Occipital lobe (tissue), 2 donors: Measurements from ENCODE around the gene FAM78B. TPM values are rescaled to one million over a fixed set of nuclear protein-coding genes. Genes with fewer than 3 reads are reported as not detected.
A peak's percentile ranks its signal among the peaks of the same experiment; 100 is the strongest.

ENCODE experiments used
- DNase-seq: peaks from one replicate; lab custom pipeline; 2025; lab: John Stamatoyannopoulos, UW
- total RNA-seq: library from RNA; depleted of rRNA; stranded (reverse); fragments of >200 nt; gene quantifications from one replicate; pipeline ENCODE4 v1.2.3, GENCODE V29; 2014

FAM78B gene
- total RNA-seq, 1 donor from 2014 or later = 5.1 TPM

DNA sequence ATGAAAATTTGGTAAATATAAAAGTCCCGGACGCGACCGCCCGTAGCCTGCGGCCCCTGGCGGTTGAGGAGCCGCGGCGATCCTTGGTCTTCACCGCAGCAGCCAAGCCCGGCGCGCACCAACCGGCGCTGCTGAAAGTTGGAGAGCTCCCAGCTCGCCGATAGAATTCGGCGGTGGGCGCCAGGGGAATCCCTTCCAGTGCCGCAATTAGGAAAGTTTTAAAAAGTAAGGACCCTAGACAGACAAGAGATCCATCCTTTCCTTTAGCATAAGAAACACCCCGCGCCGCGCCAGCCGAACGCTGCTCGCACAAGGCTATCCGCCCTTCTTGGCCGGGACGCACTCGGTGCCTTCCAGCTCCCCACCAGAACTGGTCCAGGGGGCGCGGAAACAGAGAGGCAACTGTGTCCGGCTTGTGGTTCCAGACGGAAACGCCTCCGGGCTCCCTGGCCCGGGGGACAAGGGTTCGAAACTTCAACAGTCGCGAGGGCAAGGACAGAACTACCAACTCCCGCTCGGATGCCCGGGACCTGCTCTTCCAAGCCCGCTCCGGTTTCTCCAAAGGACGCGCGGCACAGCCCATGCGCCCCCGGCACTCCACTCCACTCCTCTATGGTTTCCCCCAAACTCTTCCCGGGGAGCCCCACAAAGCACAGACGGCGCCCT is 1.7 kb downstream of the FAM78B start:
- DNase-seq = peak; percentile 42

DNA sequence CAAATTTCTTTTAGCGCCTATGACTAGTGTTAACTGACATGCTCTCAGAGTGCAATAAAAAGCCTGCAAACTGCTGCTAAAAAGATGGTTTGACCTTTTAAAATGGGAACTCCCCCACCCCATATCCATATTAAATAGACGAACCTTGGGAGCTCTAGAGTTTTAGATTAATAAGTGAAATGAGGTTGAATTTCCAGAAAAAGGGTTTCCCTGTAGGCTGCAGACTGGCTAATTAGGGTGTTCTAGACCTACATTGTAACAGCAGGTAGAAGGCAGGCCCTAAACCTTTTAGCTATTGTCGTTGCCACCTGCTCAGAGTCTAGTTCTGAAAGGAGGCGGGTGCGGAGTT is 2.2 kb downstream of the FAM78B start:
- DNase-seq = no peak

DNA sequence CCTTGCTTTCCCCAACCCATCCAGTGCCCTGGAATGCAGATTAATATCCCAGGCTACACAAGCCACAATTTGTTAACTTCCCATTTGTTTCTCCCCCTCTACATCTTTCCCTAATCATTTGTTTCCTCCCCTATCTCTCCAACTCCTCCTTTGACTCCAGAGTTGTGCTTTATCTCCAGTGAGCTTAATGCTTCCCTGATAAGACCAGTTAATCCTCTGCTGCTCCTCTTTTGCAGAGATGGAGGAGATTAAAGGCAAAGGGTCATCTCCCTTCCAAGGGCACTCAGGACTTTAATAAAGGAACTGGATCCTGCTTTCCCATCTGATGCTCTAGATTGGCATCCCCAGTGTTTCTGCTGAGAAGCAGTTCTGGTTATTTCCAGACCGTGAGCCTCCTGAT is 7.1 kb downstream of the FAM78B start:
- no peak for DNase-seq

DNA sequence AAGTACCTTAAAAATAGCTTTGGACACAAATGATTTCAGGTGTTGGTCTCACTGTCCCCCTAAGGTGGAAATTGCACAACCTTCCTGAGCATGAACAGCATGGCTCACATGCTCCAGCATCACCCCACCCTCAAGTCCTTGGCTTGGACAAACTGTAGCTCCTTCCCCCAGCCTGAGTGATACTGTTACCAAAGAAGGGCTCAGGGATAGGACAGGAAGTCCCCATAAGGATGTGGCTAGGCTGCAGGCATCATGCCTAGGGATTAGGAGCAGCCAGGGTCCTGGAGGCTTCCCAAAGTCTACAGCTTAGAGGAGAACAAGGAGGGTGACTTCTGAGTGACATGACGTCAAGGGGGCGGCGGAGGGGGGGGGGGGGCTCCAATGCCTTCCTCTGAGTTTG is 10.1 kb downstream of the FAM78B start:
- no peak for DNase-seq

DNA sequence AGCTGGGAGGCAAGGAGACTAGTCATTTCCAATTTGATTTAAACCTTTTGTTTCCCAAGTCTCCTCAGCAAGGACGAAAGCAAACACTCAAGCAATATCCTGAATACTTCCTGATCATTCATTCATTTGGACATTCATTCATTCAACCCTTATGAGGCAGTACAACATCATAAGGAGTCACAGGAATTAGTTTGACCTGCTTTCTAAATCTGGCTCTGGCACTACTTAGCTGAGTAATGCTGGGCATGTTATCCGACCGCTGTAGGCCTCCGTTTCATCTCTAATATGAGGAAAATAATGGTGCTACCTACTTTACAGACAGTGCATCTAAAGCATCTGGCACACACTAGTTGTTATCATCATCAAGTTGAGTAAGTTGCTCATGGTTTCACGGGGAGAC is 11.7 kb downstream of the FAM78B start:
- no peak for DNase-seq

DNA sequence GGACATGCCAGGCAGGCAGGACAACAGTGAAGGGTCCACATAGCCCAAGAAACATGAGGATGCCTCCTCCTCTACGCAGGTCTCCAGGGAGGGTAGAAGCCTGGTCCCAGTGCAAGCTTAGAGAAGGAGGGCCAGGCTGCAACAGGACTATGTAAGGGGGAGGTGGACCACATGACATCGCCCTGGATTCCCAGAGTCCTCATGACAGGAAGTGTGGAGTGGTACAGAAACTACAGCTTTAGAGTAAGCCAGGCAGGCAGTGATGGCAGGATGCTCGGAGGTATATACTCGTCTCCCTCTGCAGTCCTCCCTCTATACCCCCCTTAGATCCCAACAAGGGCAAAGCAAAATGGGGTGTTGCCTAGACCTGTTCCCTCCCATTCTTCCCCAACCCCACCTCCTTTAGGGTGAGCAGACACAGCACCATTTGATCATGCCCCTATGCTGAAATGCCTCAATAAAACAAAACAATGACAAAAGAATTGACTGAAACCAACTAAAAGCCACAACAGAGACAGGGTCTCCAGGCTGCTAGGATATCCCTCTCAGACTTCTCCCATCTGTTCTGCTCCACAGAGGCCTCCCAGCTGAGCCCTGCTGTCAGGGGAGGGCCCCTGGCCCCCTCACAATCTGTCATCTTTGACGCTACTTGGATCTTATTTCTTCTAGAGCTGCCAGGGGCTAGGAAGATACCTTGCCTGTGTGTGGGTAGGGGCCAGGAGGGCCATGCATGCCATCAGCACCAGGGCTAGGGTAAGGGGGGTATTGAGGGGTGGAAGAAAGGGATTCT is 13.1 kb downstream of the FAM78B start:
- no peak for DNase-seq

DNA sequence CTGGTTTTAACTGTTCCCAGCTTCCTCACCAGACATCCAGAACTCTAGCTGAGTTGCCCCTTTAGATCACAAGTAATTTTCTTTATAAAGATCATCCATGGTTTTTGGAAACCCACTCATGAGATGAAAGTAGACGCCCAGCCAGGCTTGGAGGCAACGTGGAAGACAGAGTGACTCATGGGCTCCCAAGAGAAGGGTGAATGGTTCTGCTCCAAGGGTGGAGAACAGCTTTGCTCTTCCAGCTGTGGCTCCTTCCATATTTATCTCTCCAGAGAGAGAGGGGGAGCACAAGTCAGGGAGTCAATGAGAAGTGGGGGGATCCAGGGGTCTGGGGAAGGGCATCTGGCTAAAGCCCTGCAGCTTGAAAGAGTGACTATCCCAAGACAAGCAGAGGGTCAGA is 13.8 kb downstream of the FAM78B start:
- no peak for DNase-seq

DNA sequence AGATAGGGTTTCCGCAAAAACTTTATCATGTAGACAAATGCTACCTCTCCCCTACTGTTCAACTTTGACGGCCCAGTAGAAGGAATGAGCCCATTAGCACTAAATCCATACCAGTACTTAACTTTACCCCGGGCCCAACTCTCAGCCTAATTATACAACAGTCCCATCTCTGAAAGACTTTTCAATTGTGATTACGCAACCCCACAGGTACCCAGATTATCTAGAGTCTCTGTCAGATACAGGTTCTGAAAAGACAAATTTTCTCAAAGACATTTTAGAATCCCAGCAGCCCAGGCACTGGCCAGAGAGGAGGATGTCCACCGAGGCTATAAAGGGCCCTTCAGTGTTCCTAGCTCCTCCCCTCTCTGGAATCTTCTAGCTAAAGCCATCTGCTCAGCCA is 15.0 kb downstream of the FAM78B start:
- DNase-seq = no peak

DNA sequence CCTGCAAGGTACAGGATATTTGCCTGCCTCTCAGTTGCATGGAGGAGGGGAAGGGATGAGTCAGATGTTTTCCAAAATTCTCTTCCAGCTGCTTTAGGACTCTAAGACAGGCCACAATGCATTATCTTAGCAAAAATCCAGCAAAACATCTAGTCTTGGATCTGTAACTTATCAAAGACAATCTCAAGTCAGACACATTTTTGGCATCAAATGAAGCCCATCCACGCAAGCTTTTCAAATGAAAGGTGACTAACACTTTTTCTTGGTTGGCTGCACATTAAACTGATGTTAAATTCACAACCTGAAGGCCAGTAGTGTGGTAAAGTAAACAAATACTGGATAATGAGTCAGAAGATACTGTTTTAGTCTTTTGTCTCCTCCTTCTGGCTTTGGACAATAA is 21.3 kb downstream of the FAM78B start:
- DNase-seq = no peak

DNA sequence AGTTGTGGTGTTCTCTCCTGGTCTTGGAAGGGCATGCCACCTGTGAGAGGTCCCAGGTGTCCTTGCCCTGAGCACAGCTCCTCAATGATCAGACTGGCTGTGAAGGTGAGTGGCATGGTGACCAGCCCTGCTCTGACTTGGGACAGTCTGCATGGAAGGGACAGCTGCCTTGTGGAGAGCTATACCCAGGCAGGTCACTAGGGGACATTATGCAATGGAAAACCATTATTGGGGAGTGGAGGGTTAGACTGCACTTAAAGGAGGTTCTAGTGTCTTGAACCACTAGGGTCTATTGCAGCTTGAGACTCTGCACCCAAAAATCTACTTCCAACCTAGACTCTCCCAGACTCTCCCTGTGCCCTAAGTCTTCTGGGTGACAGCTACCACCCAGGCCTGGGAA is 24.8 kb downstream of the FAM78B start:
- no peak for DNase-seq

DNA sequence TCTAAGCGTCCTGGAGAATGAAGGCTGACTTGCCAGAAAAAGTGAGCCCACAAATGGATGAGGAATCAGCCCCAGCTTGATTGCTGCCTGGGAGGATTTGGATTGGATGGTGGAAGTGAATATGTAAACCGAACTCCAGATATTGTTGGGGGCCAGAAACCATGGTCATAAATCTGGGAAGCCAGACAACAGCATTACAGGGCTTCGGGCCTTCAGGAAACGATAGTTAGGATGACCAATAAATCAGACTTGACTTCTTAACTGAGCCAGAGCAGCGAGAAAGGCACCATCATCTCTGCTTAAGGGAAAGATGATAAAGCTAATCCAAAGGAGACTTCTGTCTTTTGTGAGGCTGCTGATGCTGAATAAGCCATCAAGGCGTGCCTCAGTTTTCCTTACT is 26.6 kb downstream of the FAM78B start:
- no peak for DNase-seq

DNA sequence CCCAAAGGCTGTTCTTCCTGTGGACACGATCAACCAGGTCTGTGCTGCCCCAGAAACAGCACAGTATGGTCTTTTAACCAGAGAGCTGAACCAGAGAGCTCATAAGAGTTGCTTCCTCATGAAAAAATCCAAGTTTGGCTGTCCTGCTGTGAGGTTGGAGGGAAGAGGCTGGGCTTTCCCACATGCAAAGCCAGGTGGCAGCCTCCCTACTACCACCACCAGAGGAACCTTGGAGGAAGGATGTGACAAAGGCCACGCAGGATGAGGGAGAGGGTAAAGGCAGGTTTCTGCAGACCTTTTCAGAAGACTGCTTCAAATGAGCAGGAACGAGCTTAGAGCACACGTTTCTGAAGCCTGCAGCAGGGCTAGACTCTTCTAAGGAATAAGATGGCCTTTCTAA is 27.1 kb downstream of the FAM78B start:
- no peak for DNase-seq

DNA sequence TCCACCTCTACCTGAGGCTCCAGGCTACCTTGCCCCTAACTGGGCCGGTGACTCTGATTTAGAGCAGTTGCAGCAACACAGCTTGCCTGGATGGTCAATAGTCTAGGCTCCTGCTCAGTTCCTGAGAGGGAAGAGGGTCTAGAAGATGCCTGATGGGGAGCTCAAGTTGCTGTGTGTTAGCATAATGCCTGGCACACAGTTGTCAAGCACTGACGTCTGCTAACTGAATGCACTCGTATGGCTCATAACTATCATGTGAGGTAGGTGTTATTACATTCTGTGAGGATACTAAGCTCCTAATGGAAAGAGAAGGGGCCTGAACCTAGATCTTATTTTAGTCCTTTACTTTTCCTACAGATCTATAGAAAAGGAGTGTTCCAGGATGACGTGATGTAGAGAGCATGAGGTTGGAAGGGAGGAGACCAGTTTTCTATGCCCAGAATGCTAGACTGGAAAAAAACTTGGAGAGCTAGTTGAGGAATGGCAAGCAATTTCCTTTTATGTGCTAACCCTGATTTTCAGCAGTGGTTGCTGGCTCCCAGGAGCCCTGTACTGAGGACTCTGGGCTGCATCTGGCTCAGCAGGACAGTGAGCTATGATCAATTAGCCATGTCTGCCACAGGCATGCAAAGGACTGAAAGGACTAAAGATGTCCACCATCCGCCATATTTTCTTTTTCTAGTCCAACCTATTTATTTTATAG is 30.0 kb downstream of the FAM78B start:
- DNase-seq = no peak

DNA sequence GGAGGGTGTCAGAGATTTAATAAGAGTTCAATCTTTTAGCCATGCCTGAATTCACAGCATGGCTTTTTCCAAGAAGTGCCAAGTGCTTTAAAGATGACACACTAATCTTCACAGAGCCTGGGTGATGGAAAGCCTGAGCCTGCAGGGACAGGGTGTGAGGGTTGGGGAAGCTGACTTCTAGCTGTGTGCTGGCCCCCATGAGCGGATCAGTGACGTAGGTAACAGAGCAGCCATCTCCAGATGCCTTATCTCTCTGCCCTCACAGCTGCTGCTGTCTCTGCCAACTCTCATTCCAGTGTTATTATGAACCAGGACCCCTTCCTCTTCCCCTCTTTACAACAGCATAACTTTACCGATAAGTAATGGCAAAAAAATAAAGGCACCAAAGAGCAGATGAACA is 30.6 kb downstream of the FAM78B start:
- no peak for DNase-seq

DNA sequence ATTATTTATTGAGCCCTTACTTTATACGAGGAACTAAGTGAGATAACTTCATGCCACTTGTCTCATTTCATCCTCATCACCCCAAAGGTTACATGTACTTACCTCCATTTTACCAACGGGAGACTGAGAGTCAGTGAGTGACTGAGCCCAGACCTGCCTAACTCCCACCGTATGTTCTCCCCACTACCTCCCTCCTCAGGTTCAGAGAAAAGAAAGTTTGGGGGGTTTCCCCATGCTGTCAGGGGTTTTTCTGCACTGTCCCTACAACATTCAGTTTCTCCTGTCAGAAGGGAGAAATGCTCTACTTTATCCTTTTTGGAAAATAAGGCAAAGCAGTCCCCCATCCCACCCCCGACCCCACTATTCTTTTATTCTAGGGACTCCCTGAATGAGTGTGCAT is 32.9 kb downstream of the FAM78B start:
- DNase-seq = no peak

DNA sequence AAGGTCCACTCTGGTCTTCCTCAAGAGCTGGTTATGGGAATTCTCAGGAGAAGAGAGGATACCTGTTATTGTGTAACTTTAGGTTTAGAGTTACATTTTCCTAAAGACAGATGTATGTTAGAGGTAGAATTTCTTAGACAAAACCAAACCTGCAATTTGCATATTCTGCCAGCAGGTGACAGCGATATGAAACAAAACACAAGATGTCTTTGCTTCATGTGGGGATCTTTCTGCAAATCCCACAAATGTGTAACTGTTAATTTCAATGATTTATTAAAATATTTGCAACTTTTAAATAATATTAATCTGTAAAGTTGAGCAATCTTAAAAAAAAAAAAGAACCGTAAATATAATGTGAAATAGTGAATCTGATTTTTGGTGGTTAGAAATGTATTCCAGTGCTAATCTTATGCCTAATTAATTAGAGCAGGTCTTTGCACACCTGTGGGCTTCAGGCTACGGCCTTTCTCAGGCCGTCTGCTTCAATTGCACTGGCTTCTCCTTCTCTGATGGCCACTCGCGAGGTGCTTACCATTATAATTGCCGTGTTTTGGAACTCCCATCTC is 33.4 kb downstream of the FAM78B start:
- no peak for DNase-seq

DNA sequence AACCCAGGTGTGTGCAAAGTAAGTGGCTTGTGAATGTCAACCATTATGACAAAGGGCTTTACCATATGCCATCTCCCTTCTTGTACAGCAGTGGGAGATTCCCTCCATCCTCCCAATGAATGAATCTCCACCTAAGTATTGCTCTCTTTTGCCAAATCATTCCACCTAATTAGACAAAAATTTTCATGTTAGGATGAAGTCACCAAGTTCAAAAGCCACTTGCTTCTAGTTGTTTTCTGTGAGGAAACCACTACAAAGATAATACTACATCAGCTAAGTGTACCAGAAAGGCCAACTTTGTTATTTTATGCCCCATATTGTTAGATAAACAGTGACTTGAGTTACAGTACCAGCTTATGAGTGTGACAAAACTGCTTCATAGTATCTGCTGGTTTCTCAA is 34.3 kb downstream of the FAM78B start:
- DNase-seq = no peak

DNA sequence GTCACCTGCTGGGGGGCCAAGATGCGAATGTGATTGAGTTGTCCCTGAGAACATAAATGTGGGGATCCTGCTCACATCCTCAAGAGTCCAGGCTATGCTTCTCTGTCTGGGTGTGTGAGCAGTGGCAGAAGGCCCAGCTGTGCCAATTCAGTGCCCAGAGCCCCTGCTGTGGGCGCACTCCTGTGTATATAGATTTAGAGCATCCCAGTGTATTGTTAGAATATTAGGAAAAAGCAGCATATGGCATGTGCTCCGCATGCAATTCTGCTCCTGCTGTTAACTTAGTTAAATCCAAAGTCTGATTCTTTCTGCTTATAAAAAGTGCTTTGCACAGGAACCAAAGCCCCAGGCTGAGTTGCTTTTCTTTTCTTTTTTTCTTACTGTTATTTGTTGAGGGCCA is 37.8 kb downstream of the FAM78B start:
- DNase-seq = no peak

DNA sequence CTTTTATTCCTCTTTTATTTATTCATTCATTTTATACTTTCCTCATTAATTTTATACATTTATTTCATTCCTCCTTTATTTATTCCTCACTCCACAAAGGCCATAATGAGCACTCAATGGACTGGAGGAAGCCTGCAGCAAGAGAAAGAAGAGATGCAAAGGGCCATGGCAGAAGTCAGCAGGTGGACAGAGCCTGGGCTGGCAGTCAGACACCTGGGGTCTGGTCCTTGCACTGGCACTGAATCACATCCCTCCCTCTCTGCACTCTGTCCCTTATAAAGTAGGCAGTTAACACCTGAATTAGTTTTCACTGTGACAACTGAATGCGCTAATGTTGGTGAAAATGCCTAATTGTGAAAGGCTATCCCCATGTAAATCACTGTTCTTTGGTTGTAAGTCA is 38.6 kb downstream of the FAM78B start:
- no peak for DNase-seq

DNA sequence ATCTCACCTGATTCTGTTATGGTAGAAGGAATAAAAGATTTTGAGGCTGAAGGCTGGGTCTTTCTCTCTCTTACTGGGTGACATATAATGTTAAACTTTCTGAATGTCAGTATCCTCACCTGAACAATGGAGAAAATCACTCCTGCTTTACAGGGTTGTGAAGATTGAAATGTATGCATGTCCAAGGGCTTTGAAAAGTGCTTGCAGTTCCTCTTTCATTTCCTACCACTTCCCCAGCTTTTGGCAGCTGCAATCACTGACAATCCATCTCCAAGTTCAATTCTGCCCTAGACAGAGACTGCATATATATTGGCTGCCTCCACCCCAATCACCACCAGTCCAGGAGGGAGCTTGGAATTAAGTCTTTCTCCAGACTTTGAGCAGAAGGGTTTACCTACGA is 39.8 kb downstream of the FAM78B start:
- DNase-seq = no peak

DNA sequence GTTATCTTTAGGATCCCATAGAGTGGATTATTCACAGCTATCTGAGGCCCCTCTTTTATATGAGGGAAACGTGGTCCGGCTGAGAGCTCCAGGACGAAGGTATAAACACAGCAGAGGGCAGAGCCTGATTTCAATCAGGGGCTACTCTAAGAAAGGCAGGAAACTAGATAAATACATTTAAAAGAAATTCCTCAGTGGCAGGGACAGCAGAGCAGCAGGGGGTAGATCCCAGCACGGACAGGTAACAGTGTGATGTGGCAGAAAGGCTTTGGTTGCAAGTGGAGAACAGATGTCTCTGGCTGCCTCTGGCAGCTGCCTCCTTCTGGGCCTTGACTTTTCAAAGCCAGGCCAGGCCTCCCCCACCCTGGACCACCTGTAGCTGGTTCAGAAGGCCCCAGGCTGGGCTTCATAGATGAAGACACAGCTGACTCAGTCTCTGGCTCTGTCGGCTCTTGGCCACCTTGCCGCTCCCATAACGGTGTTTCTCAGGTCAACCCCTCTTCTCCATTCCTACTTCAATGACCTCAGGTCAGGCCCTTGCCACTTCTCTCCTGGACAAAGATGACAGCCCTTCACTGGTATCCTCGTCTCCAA is 43.8 kb downstream of the FAM78B start:
- DNase-seq = no peak

DNA sequence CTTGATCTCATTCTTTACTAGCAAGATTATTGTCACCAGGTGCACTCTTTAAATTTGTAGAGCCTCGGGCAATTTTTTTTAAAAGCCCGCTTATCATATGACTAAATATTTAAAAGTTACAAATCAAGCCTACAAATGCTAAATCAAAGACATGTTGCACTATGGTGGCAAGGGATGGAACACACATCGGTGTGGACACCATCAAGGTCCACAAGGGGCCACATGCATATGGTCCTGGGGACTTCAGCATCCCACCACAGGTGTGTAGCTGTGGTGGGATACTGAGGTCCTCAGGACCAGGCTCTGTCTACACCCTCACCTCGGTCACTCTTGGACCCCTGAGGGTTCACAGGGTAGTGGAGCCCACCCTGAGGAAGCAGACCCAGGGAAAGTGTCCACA is 45.8 kb downstream of the FAM78B start:
- no peak for DNase-seq
